HG03135 (cell line): ENCODE measurements around the gene CLPTM1L.
A peak's percentile ranks its signal among the peaks of the same experiment; 100 is the strongest.
"Not testable (repeated sequence)": the region's sequence is repeated elsewhere in the genome, so short reads cannot be mapped to it uniquely, and the experiment has no call there.

Experiments used
- ATAC-seq: cut with Tn5 transposase; IDR thresholded peaks from one replicate; pipeline ENCODE4 v1.9.1; 2021; ENCODE audit warnings: mild to moderate bottlenecking, moderate library complexity; ENCODE audit not compliant: unreplicated experiment

Gene CLPTM1L

GRCh38 chr5:1380910-1381309 lies 36.0 kb upstream of the CLPTM1L start:
- no peak for ATAC-seq

- ATAC-seq = peak; percentile 85
These were observed 35.3 kb upstream of the CLPTM1L start for GRCh38 chr5:1380011-1380817.

GRCh38 chr5:1378866-1379659 lies 34.2 kb upstream of the CLPTM1L start:
- no peak for ATAC-seq

GRCh38 chr5:1378096-1378495 lies 33.2 kb upstream of the CLPTM1L start:
- no peak for ATAC-seq

DNA sequence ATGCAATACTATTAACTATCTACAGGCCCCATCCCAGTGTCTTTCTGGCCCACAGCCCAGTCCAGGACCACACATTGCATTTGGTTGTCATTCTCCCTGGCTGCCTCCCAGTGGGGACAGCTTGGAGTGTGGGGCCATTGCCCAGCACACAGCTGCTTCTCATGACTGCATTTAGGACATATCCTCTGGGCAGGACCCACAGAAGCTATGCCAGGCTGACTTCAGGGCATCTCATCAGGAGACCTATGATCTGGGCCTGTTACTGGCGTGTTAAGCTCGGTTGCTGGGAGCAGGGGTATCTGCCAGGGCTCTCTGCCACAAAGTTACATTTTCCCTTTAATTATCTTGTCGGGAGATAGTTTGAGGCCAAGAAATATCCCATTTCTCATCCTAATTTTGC lies 32.1 kb upstream of the CLPTM1L start:
- no peak for ATAC-seq

GRCh38 chr5:1375871-1376810 lies 31.2 kb upstream of the CLPTM1L start:
- no peak for ATAC-seq

GRCh38 chr5:1374679-1375055 lies 29.8 kb upstream of the CLPTM1L start:
- no peak for ATAC-seq

DNA sequence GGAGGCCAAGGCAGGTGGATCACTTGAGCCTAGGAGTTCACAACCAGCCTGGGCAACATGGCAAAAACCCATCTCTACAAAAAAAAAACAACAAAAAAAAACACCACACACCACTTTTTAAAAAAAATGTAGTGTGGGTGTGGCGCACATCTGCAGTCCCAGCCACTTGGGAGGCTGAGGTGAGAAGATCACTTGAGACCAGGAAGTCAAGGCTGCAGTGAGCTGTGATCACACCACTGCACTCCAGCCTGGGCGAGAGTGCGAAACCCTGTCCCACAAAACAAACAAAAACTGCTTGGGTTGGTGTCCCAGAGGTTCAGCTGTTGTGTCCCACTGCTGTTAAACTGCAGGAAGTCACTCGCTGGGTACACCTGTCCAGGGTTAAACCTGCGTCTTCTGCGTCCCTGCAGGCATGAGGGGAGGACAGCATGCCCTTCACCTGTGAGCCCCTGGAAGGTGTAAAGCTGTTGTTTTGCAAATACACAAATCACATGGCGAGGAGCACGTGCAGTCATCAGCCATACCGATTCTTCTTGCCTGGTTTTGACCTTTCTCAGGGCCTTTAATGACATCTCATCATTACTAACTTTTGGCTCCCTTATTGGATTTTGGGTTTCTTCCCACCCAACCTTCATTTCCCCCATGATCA lies 29.3 kb upstream of the CLPTM1L start:
- ATAC-seq = no peak

DNA sequence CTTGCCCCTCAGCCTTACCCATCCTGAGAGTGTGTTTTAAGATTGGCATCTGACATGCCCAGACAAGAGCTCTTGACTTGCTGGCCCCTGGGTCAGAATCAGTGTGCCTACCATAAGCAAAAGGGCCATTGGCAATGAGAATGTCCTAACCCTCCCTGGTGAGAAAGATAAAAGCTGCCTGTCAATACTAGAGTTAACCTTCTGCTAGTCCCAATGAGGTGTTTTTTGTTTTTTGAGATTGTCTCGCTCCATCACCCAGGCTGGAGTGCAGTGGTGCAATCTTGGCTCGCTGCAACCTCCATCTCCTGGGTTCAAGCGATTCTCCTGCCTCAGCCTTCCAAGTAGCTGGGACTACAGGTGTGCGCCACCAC lies 27.1 kb upstream of the CLPTM1L start:
- not testable (repeated sequence) for ATAC-seq

GRCh38 chr5:1371218-1371971 lies 26.5 kb upstream of the CLPTM1L start:
- ATAC-seq = no peak

DNA sequence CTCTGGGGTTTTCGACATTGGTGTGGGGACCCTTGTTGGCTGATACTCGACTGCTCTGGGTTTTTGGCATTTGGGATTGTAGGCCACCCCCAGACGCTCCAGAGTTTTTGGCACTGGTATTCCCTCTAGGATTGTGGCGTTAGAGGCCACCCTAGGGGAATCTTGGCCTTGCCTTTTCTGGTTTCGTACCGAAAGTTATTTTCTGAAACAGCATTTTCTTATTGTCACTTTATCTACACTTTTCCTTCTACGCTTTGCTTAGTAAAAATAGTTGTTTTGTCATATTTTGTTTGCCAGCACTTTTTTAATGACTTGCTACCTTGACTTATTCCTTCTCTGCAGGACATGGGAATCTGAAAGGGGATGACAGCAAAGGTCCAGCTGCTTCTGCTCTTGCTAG lies 25.1 kb upstream of the CLPTM1L start:
- ATAC-seq = no peak

DNA sequence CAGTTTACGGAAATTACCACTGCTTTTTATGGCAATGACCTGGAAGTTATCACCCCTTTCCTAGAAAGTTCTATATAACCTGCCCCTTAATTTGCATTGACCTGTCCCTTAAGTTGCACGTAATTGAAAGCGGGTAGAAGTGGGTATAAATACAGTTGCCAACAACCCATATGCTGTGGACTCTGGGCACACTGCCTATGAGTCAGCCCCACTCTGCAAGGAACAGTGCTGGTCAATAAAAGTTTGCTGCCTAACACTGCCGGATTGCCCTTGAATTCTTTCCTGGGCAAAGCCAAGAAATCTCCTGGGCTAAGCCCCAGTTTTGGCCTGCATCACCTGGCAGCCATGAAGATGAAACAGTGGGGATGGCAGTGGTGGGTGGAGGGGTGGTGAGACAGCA lies 23.9 kb upstream of the CLPTM1L start:
- no peak for ATAC-seq

- ATAC-seq = no peak
These were observed 23.3 kb upstream of the CLPTM1L start for GRCh38 chr5:1368236-1368635.

- no peak for ATAC-seq
These were observed 22.2 kb upstream of the CLPTM1L start for GRCh38 chr5:1367149-1367548.

- ATAC-seq = no peak
These were observed 21.6 kb upstream of the CLPTM1L start for GRCh38 chr5:1366514-1366913.

DNA sequence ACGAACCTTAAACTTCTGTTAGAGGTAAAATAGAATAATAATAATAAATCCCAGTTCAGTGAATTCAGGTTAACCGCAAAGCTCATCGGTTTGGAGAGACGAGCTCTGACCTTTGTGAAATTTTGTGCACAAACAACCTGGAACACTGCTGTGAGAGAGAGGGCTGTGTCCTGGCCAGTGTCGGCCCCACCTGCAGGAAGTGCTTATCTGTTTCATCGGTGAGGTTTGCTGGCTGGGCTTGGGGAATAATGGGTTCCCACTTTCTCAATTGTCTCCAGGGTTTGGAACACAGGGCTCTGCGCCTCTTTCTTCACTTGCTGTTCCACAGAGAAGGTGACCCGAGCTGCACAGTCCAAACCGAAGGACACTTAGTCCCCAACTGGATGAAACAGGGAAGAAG lies 19.3 kb upstream of the CLPTM1L start:
- no peak for ATAC-seq

DNA sequence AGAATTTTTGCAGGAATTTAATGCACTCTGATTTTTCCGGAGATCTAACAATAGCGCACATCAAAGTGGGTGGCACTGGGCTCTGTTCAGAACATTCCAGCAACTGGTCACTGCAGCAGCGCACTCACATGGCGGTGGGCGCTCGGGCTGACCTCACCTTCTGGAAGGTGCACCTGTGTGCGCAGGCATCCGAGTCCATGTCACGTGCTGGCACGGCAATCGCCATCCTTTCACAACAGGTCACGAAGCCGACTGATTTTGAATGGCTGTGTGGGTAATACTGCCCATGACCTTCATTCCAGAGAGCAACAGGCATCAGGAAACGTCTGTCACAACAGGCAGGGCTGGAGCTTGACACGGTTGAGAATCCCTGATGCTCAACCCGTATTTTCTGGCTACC lies 18.7 kb upstream of the CLPTM1L start:
- ATAC-seq = no peak

DNA sequence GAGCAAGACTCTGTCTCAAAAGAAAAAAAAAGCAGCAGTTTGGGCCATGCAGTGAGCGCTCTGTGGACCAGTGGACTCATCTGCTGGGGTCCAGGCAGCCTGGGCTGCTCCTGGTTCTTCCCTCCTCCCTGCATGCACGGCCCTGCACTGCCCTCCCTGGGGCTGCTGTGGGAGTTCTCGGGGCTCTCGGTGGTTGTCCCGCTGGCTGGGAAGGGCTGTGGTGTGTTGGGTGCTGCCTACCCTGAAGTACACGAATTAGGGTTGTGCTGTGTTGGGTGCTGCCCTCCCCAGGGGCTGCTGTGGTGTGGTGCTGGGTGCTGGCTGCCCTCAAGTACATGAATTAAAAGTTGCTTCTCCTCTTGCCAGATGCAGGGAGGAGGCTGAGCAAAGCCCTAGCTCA lies 18.3 kb upstream of the CLPTM1L start:
- no peak for ATAC-seq

GRCh38 chr5:1362242-1363015 lies 17.5 kb upstream of the CLPTM1L start:
- ATAC-seq = no peak
